A673 (cell line): Measurements from ENCODE around the gene TNS1.

Source experiments
- CTCF ChIP-seq: fragments of 300-800, 200-600 bp; sonication (generic); conservative IDR thresholded peaks from 2 replicates; pipeline ENCODE4 v1.5.1; 2017; ENCODE audit warnings: low read depth, mild to moderate bottlenecking, antibody characterized with exemption, low read length, moderate library complexity, mixed read lengths
- EZH2 ChIP-seq: fragments of 200-600 bp; sonication (generic); IDR thresholded peaks from 2 replicates; pipeline ENCODE4 v1.6.1; 2017; ENCODE audit warnings: borderline replicate concordance, low read depth, mild to moderate bottlenecking, mixed read lengths, antibody characterized with exemption, low read length; ENCODE audit not compliant: poor library complexity, severe bottlenecking

DNA sequence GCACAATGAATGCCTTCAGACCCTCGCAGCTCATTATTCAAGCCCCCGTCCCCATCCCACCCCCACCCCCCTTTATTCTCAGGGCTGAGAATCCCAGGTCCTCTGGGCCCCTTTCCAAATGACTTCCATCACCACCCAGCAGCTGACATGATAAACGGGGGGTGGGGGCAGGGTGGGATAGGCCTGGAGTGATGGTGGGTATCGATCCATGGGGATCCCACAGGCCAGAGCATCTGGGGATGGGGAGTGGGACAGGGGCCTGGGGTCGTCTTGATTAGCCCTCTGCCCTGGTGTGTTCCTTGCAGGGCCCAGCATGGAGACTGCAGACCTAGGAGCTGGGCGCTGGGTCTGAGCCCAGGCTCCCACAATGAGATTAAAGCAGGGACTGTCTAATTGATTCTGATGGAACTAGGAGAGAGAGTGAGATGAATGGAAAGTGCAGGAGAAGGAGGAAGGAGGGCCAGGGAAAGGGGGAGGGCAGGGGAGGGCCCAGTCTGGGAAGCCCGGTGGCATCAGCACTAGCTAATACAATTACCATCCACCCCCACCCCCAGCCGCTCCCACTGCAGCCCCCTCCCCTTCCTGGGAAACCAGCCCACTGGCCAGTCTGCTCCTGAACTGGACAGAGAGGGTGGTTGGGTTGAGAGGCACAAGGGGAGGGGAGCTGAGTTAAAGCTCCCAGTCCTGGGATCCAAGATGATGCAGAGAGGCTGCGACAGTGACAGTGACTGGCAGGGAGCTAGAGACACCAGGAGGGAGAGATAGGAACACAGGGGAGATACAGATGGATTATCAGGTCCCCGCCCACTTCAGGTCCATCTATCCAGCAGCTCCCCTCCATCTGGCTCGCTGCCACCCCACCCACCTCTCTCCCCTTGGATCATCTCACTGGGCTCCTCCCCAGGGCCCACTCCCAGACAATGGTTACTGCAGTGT lies 13.1 kb upstream of the TNS1 start:
- TF ChIP-seq CTCF: no peak
- TF ChIP-seq EZH2: no peak
